Left lung (tissue), 10 donors: Measurements from ENCODE around the gene KIF16B. TPM values are rescaled to one million over a fixed set of nuclear protein-coding genes. Genes with fewer than 3 reads are reported as not detected.
"Not testable (repeated sequence)": the region's sequence is repeated elsewhere in the genome, so short reads cannot be mapped to it uniquely, and the experiment has no call there.

Experiments
- ATAC-seq: fragments of 200-7000 bp; cut with Tn5 transposase; one replicate; pipeline ENCODE4 v1.9.1; 2020; ENCODE audit warnings: moderate library complexity
- DNase-seq, 4 donors: peaks; one replicate each; pipeline ENCODE4 v3.0.0-alpha.2; 2013 to 2020
- H3K27ac ChIP-seq, 2 donors: fragments of 200-600 bp; sonication (generic) in 1 of 2; one replicate each; pipeline versions ENCODE4 v1.5.0 to v1.8.0; 2020 to 2021
- H3K27me3 ChIP-seq, 2 donors: fragments of 200-600 bp; sonication (generic) in 1 of 2; one replicate each; pipeline versions ENCODE4 v1.5.0 to v1.8.0; 2020 to 2021
- H3K36me3 ChIP-seq, 2 donors: fragments of 200-600 bp; sonication (generic) in 1 of 2; one replicate each; pipeline versions ENCODE4 v1.5.0 to v1.8.0; 2020 to 2021
- H3K4me1 ChIP-seq, 2 donors: fragments of 200-600 bp; one replicate each; pipeline ENCODE4 v1.8.0; 2021
- H3K4me3 ChIP-seq, 2 donors: fragments of 200-600 bp; sonication (generic) in 1 of 2; one replicate each; pipeline versions ENCODE4 v1.5.0 to v1.8.0; 2020 to 2021; ENCODE audit warnings: mild to moderate bottlenecking in 1 of 2
- H3K9me3 ChIP-seq, 2 donors: fragments of 200-600 bp; sonication (generic) in 1 of 2; one replicate each; pipeline versions ENCODE4 v1.5.0 to v1.8.0; 2020 to 2021
- intact Hi-C, 2 donors: fragments of 100-400 bp; cut with DNase I; formaldehyde crosslinking; loops; one replicate each; pipeline versions ENCODE4 v1.11.2 to v1.14.2; 2022
- polyA plus RNA-seq, 6 donors: library from polyadenylated mRNA; unstranded; fragments of 120-200 nt; gene quantifications; one replicate each; pipeline ENCODE4 v1.2.1, GENCODE V29; 2013; ENCODE audit not compliant: insufficient read length in 6 of 6
- total RNA-seq, 2 donors: library from RNA; stranded (reverse); fragmentation: NEBNext Ultra II Directional; extraction: Animal tissue kit (Norgen Biotek cat#: 25700); gene quantifications; one replicate each; pipeline ENCODE4 v1.2.1, GENCODE V29; 2021
- TF ChIP-seq, protein P1 (sequence below), 2 donors: fragments of 200-600 bp; sonication (generic) in 1 of 2; IDR thresholded peaks; one replicate each; pipeline versions ENCODE4 v1.5.0 to v1.8.0; 2021; ENCODE audit warnings: antibody characterized with exemption in 2 of 2
- donor health status: DM: no; HTN: yes; CAD: no.
- donor health status: DM: no; HTN: no; CAD: no.

KIF16B gene
- total and polyA plus RNA-seq, 8 donors = 9.1 to 23.8 (median 12.8) TPM

DNA sequence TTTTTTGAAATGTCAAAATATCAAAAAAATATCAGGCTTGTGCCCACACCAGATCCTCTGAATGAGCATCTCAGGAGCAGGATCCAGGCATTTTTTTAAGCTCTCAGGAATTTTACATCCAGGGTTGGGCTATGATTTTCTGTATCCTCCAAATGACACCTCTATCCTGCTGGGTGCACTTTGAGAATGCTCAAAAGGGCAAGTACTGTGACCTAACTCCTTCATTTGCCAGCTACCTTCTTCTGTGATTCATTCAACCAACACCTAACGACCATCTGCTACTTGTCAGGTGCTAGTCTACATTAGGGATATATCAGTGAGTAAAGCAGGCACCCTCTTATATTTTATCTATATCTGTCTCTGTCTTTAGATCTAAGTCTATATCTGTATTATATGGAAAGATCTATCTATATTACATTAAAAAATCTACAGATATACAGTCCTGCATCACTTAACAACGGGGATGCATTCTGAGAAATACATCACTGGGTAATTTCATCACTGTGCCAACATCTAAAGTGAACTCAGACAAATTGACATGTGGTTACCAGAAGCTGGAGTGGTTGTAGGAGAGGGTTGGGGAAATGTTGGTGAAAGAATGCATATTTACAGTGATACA is 131.6 kb downstream of the KIF16B start:
- H3K9me3 ChIP-seq = no peaks in the 10 kb centered on the region
- H3K4me3 ChIP-seq = no peak overlapping the region
- TF ChIP-seq, protein P1, sequence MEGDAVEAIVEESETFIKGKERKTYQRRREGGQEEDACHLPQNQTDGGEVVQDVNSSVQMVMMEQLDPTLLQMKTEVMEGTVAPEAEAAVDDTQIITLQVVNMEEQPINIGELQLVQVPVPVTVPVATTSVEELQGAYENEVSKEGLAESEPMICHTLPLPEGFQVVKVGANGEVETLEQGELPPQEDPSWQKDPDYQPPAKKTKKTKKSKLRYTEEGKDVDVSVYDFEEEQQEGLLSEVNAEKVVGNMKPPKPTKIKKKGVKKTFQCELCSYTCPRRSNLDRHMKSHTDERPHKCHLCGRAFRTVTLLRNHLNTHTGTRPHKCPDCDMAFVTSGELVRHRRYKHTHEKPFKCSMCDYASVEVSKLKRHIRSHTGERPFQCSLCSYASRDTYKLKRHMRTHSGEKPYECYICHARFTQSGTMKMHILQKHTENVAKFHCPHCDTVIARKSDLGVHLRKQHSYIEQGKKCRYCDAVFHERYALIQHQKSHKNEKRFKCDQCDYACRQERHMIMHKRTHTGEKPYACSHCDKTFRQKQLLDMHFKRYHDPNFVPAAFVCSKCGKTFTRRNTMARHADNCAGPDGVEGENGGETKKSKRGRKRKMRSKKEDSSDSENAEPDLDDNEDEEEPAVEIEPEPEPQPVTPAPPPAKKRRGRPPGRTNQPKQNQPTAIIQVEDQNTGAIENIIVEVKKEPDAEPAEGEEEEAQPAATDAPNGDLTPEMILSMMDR (IDR thresholded peaks at IDR 0.05) = no peak
- DNase-seq (no peak), ATAC-seq (no peak)
- H3K4me1 ChIP-seq = no peaks in the 10 kb centered on the region
- no peaks in the 10 kb centered on the region for H3K36me3 ChIP-seq
- H3K27ac ChIP-seq = no peak overlapping the region
- intact Hi-C loops = no loop called here
- no peaks in the 10 kb centered on the region for H3K27me3 ChIP-seq

DNA sequence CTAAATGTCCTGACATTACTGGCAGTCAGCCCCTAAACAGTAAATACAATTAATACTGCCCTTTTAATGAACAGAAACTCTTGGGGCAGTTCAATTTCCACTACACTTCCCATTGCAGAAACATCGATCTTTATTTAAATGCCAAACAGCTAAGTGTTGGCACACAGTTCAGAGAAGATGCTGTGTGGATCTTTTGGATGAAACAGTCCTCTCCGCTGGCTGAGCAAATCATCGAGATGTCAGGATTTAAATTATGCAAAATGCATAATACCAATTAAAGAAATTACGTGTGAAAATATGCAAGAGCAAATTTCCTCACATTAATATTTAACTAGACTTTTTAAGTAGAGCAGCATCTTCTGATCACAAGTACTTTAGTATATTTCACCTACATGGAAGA is 132.6 kb downstream of the KIF16B start:
- Histone ChIP-seq H3K9me3 (no peaks in the 10 kb centered on the region), H3K27me3 (no peaks in the 10 kb centered on the region), H3K27ac (no peak overlapping the region), H3K36me3 (no peaks in the 10 kb centered on the region), H3K4me3 (no peak overlapping the region), H3K4me1 (no peaks in the 10 kb centered on the region)
- DNase-seq (no peak), ATAC-seq (no peak)
- intact Hi-C loops = no loop called here
- TF ChIP-seq, protein P1 (IDR thresholded peaks at IDR 0.05) = no peak

GRCh38 chr20:16439540-16439939 is 133.7 kb downstream of the KIF16B start:
- H3K36me3 ChIP-seq, H3K27ac ChIP-seq, H3K4me3 ChIP-seq, H3K9me3 ChIP-seq, ATAC-seq, DNase-seq, intact Hi-C loops, H3K4me1 ChIP-seq, H3K27me3 ChIP-seq: not testable (repeated sequence)

DNA sequence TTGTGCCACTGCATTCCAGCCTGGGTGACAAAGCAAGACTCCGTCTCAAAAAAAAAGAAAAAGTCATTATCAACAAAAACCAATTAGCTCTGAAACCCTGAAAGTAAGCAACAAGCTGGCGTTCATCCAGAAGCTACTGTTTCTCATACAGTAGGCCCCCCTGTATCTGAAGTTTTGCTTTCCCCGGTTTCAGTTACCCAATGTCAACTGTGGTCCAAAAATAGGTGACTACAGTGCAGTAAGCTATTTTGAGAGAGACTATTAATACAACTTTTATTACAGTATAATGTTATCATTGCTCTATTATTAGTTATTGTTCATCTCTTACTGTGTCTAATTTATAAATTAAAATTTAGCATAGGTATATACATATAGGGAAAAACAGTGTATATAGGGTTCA is 135.1 kb downstream of the KIF16B start:
- Histone ChIP-seq H3K9me3 (no peaks in the 10 kb centered on the region), H3K36me3 (no peaks in the 10 kb centered on the region), H3K27ac (no peak overlapping the region), H3K4me3 (no peak overlapping the region), H3K4me1 (no peaks in the 10 kb centered on the region), H3K27me3 (no peaks in the 10 kb centered on the region)
- TF ChIP-seq, protein P1 (IDR thresholded peaks at IDR 0.05) = no peak
- ATAC-seq (no peak), DNase-seq (no peak)
- intact Hi-C loops = no loop called here

GRCh38 chr20:16437387-16437996 is 135.8 kb downstream of the KIF16B start:
- Histone ChIP-seq H3K9me3 (no peaks in the 10 kb centered on the region), H3K27me3 (no peaks in the 10 kb centered on the region), H3K4me3 (no peak overlapping the region), H3K36me3 (no peaks in the 10 kb centered on the region), H3K27ac (no peak overlapping the region), H3K4me1 (no peaks in the 10 kb centered on the region)
- intact Hi-C loops = no loop called here
- DNase-seq (no peak), ATAC-seq (no peak)
- TF ChIP-seq, protein P1 (IDR thresholded peaks at IDR 0.05) = no peak
